GM12878 (cell line): ENCODE results near the gene NAV2. TPM values are rescaled to one million over a fixed set of nuclear protein-coding genes. Genes with fewer than 3 reads are reported as not detected.

Source experiments
- ATAC-seq: fragments of 200-7000 bp; cut with Tn5 transposase; 3 replicates; pipeline ENCODE4 v1.9.1; 2020; ENCODE audit warnings: mild to moderate bottlenecking, moderate library complexity
- BruUV-seq: library from RNA; stranded (reverse); fragments of 400-500 nt; replicated peaks from 2 replicates; lab custom pipeline; 2021; lab: Mats Ljungman, UMichigan
- CTCF ChIA-PET: fragments of 300-600 bp; sonication (Branson Sonifier 250); formaldehyde crosslinking; extraction: SDS; loops from one replicate; lab custom pipeline; 2021; ENCODE audit warnings: inconsistent platforms; lab: Yijun Ruan, JAX
- POLR2A ChIA-PET: fragments of 350-600 bp; formaldehyde crosslinking; extraction: SDS; loops from one replicate; lab custom pipeline; 2021; ENCODE audit warnings: inconsistent platforms; lab: Charles Lee
- RAD21 ChIA-PET: fragments of 300-600 bp; sonication (Branson Sonifier 250); formaldehyde crosslinking; loops from one replicate; lab custom pipeline; 2023; ENCODE audit warnings: antibody characterized with exemption; ENCODE audit not compliant: unreplicated experiment; lab: Charles Lee
- SMC1A ChIA-PET: fragments of 300-600 bp; sonication (Branson Sonifier 250); formaldehyde crosslinking; loops from one replicate; lab custom pipeline; 2023; ENCODE audit not compliant: unreplicated experiment, uncharacterized antibody; lab: Charles Lee
- DNase-seq: peaks from one replicate; pipeline ENCODE4 v3.0.0-alpha.2; 2011; ENCODE audit warnings: low read depth, low spot score
- FAIRE-seq: peaks from 3 replicates; lab custom pipeline; 2011; peaks lifted over from hg19 to GRCh38; lab: Jason Lieb, UNC
- H2AFZ ChIP-seq: 2 replicates; pipeline ENCODE4 v1.6.0; 2011; ENCODE audit warnings: low read depth, low read length, control low read depth; ENCODE audit not compliant: control insufficient read depth
- H3K27ac ChIP-seq: 2 replicates; pipeline ENCODE4 v1.5.1; 2011; ENCODE audit warnings: control low read depth; ENCODE audit not compliant: control insufficient read depth, insufficient read depth
- H3K27me3 ChIP-seq, 2 experiments: replicated peaks in 1 of 2; 2 replicates each; pipeline versions ENCODE4 v1.6.0 to v1.6.1; 2011; ENCODE audit warnings: low read length in 1 of 2; ENCODE audit not compliant: control insufficient read depth in 2 of 2, insufficient read depth in 2 of 2
- H3K36me3 ChIP-seq, 2 experiments: 2 replicates each; pipeline ENCODE4 v1.5.1; 2011; ENCODE audit warnings: low read length in 1 of 2; ENCODE audit not compliant: control insufficient read depth in 2 of 2, insufficient read depth in 2 of 2
- H3K4me1 ChIP-seq: 2 replicates; pipeline ENCODE4 v1.6.1; 2011; ENCODE audit warnings: mild to moderate bottlenecking, low read length, moderate library complexity, mixed read lengths; ENCODE audit not compliant: control insufficient read depth, insufficient read depth
- H3K4me2 ChIP-seq: 2 replicates; pipeline ENCODE4 v1.6.0; 2011; ENCODE audit warnings: control low read depth; ENCODE audit not compliant: control insufficient read depth, insufficient read depth
- H3K4me3 ChIP-seq: fragments of 200-600 bp; sonication (generic); 2 replicates; pipeline ENCODE4 v1.5.1; 2016
- H3K79me2 ChIP-seq: 2 replicates; pipeline ENCODE4 v1.6.0; 2011; ENCODE audit warnings: low read length; ENCODE audit not compliant: control insufficient read depth, insufficient read depth
- H3K9ac ChIP-seq: 2 replicates; pipeline ENCODE4 v1.8.0; 2011; ENCODE audit warnings: low read length, control low read depth, mixed read lengths; ENCODE audit not compliant: control insufficient read depth, insufficient read depth
- H3K9me3 ChIP-seq: replicated peaks from 3 replicates; pipeline ENCODE4 v1.5.1; 2011; ENCODE audit warnings: mild to moderate bottlenecking, low read length; ENCODE audit not compliant: control insufficient read depth, insufficient read depth
- H4K20me1 ChIP-seq: 2 replicates; pipeline ENCODE4 v1.6.0; 2011; ENCODE audit not compliant: control insufficient read depth, insufficient read depth
- ATF2 ChIP-seq: IDR thresholded peaks from 2 replicates; pipeline ENCODE4 v1.6.1; 2012; ENCODE audit warnings: low read length, inconsistent platforms
- E2F4 ChIP-seq: IDR thresholded peaks from 2 replicates; pipeline ENCODE4 v1.6.1; 2012; ENCODE audit warnings: low read depth, low read length, improper control_type of control experiment
- GATAD2B ChIP-seq: fragments of 450-650 bp; conservative IDR thresholded peaks from 2 replicates; pipeline ENCODE4 v1.6.1; 2017; ENCODE audit warnings: low read depth, mild to moderate bottlenecking, moderate library complexity
- IRF4 ChIP-seq: IDR thresholded peaks from 2 replicates; pipeline ENCODE4 v1.6.1; 2011; ENCODE audit warnings: low read depth, low read length
- IRF5 ChIP-seq: fragments of 450-650 bp; IDR thresholded peaks from 2 replicates; pipeline ENCODE4 v1.6.1; 2017; ENCODE audit warnings: borderline replicate concordance
- NR2F1 ChIP-seq: fragments of 450-650 bp; conservative IDR thresholded peaks from 2 replicates; pipeline ENCODE4 v1.6.1; 2017; ENCODE audit warnings: mild to moderate bottlenecking
- RELA ChIP-seq: fragments of 450-650 bp; IDR thresholded peaks from 2 replicates; pipeline ENCODE4 v1.8.0; 2014; ENCODE audit warnings: borderline replicate concordance; ENCODE audit not compliant: partially characterized antibody
- SMC3 ChIP-seq: IDR thresholded peaks from 2 replicates; pipeline ENCODE4 v1.6.1; 2011; ENCODE audit warnings: low read length, improper control_type of control experiment, borderline replicate concordance
- SPI1 ChIP-seq: IDR thresholded peaks from 2 replicates; pipeline ENCODE4 v1.6.1; 2011; ENCODE audit warnings: low read depth, mild to moderate bottlenecking, low read length, moderate library complexity, borderline replicate concordance; ENCODE audit not compliant: insufficient read depth
- ZNF217 ChIP-seq: fragments of 450-650 bp; IDR thresholded peaks from 2 replicates; pipeline ENCODE4 v1.6.1; 2017; ENCODE audit warnings: antibody characterized with exemption, mild to moderate bottlenecking
- whole genome bisulfite sequencing: methylation state at CpG from one replicate; pipeline ENCODE4 v1.1.6; 2016; ENCODE audit warnings: low lambda C conversion rate; ENCODE audit not compliant: insufficient replicate concordance, insufficient coverage; ENCODE audit errors: missing lambda C conversion rate; 5-methylcytosine and 5-hydroxymethylcytosine counted together
- in situ Hi-C: fragments of 300-500 bp; cut with MboI; formaldehyde crosslinking; loops from 9 replicates; pipeline ENCODE4 v1.14.3; 2018; ENCODE audit warnings: mixed read lengths
- intact Hi-C: fragments of 100-400 bp; cut with micrococcal nuclease; formaldehyde crosslinking; loops from one replicate; pipeline ENCODE4 v1.14.2; 2022; ENCODE audit not compliant: unreplicated experiment
- polyA plus RNA-seq, 11 experiments: library from polyadenylated mRNA; depleted of rRNA in 4 of 11; unstranded in 6 of 11; stranded (reverse) in 5 of 11; fragments of >200 nt; fragmentation: Nextera tagmentation in 4 of 11; fragmentation: Illumina TruSeq in 1 of 11; extraction: Ambion mirVana in 4 of 11; extraction: Trizol in 1 of 11; gene quantifications; 1 replicate in 1 of 11; 2 replicates in 10 of 11; pipeline versions ENCODE4 v1.2.1 to v1.2.3, GENCODE V29; 2011 to 2016; ENCODE audit warnings: inconsistent platforms in 2 of 11, missing spikeins in 2 of 11, low read depth in 1 of 11
- total RNA-seq, 4 experiments: library from RNA; depleted of rRNA in 3 of 4; stranded (reverse); fragments of >200 nt in 3 of 4; fragmentation: Illumina TruSeq in 1 of 4; extraction: Trizol in 1 of 4; gene quantifications; 2 replicates each; pipeline versions ENCODE4 v1.2.1 to v1.2.3, GENCODE V29; 2013 to 2021

NAV2 gene
- total and polyA plus RNA-seq, 10 of the 15 experiments (the other 5 are each of a cell fraction or from before 2014, with no cell fraction given): 0.35 to 6.1 (median 1.1) TPM

GRCh38 chr11:19954899-19955298 is 242.3 kb downstream of the NAV2 start:
- Histone ChIP-seq H2AFZ (no peak overlapping the region), H3K27me3 (no peaks in the 10 kb centered on the region; a peak in 1 of 4 replicates), H3K36me3 (no peaks in the 10 kb centered on the region), H3K9me3 (no peaks in the 10 kb centered on the region), H3K4me1 (peaks cover 9% of the 10 kb centered on the region), H3K9ac (no peak overlapping the region), H3K4me3 (no peak overlapping the region), H3K27ac (no peak overlapping the region), H3K79me2 (no peaks in the 10 kb centered on the region), H3K4me2 (no peak overlapping the region), H4K20me1 (no peaks in the 10 kb centered on the region)
- ChIA-PET RAD21 (no interaction called here), POLR2A (no interaction called here), SMC1A (no interaction called here), CTCF (no interaction called here)
- in situ Hi-C loops: no loop called here
- no peak for FAIRE-seq
- no TSS peak for BruUV-seq
- DNase-seq: no peak
- TF ChIP-seq IRF5: no peak
- no peak for TF ChIP-seq IRF4
- intact Hi-C loops: loop anchor here (5.0 to 10.0 kb wide), 2 partner anchors 172 to 400 kb away; no protein-coding TSS in a partner anchor
- ATAC-seq: no peak

- in situ Hi-C loops: no loop called here
- no peaks in the 10 kb centered on the region; a peak in 1 of 4 replicates for H3K27me3 ChIP-seq
- DNase-seq (no peak), FAIRE-seq (no peak), ATAC-seq (no peak)
- H2AFZ ChIP-seq: no peak overlapping the region
- no peak overlapping the region for H3K27ac ChIP-seq
- no peaks in the 10 kb centered on the region for H3K9me3 ChIP-seq
- no peak for TF ChIP-seq E2F4
- no peak for TF ChIP-seq NR2F1
- TF ChIP-seq ATF2: no peak
- TF ChIP-seq GATAD2B: no peak
- TF ChIP-seq ZNF217: no peak
- no peak for TF ChIP-seq RELA
- TF ChIP-seq SMC3: no peak
- TF ChIP-seq SPI1: no peak
- ChIA-PET RAD21 (no interaction called here), CTCF (no interaction called here), POLR2A (no interaction called here), SMC1A (no interaction called here)
- no peak overlapping the region for H3K4me3 ChIP-seq
- H3K4me2 ChIP-seq: no peak overlapping the region
- H3K9ac ChIP-seq: no peak overlapping the region
- no TSS peak for BruUV-seq
- intact Hi-C loops: loop anchor here (10.0 kb wide), 1 partner anchor 399 kb away; no protein-coding TSS in a partner anchor
- no peaks in the 10 kb centered on the region for H3K36me3 ChIP-seq
- no peaks in the 10 kb centered on the region for H4K20me1 ChIP-seq
- H3K4me1 ChIP-seq: peaks cover 9% of the 10 kb centered on the region
- H3K79me2 ChIP-seq: no peaks in the 10 kb centered on the region
- 44% methylated on average over 7 of the region's 7 CpGs for WGBS
Observed at GRCh38 chr11:19955660-19956059, 243.0 kb downstream of the NAV2 start.
